Activated CD4-positive, CD25-positive, alpha-beta regulatory T cell treated with anti-CD3 and anti-CD28 coated beads, Interleukin-2, amount 50 U/mL, for 16 hours (primary cell): ENCODE measurements around the gene ZNF777.

Source experiments
- DNase-seq: peaks from one replicate; pipeline ENCODE4 v3.0.0-alpha.2; 2020; ENCODE audit warnings: low read depth, low spot score

Gene ZNF777

DNA sequence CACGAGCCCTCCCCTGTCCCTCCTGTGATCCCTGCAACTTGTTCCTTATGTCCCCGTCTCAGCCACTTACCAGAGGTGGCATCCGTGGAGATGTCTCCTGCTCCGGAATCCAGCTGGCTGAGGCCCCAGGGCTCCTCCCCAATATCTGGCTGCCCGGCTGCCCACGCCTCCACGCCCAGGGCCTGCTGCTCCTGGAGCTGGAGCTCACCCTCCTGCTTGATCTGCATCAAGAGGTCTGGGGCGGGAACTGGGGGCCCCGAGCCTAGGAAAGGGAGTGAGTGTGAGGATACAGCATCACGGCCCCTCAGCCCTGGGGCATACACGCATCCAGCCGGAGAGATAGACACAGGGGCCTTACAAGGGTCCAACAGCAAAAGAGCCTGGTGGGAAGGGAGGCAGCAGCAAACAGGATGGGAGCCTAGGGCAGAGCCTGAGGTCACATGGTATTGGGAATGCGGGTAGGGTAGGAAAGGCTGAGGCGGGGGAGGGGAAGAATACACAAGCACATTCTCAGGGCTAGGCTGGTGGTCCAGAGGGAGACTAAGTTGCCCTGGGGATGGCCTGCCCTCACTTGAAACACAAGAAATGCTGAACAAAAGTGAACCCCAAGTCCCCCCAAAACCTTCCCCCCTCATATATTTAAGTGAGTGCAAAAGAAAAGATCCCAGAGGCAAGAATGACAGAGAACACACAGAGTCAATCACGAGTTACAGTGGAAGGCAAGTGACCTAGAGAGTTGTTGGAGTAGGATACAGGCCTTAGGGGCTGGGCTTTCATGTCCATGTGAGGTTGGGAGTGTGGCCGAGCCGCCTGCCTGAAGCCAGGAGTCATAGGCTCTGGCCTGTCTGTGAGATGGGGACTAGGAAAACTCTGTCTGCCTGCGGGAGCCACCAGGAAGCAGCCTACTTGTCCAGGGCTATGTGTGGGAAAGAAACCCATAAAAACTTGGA lies 16.9 kb upstream of the ZNF777 start:
- no peak for DNase-seq

DNA sequence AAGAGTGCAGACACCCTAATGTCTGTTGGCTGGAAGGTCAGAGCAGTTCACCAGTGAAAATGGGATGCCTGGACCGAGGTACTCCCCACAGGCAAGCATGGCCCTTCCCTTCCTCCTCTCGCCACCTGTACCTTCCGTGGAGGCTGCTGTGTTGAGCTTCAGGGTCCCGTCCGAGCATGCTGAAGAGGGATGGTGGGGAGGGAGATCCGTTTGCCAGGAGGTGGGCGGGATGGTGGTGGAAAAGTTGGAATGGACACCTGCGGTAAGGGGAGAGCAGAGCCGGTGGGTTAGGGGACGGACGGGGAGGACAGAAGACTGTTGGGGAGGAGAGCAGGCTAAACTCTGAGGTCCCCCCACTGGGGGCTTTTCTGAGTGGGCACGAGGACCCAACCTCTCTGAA lies 15.9 kb upstream of the ZNF777 start:
- no peak for DNase-seq

- no peak for DNase-seq
Measured at GRCh38 chr7:149475121-149476045, 14.5 kb upstream of the ZNF777 start.

GRCh38 chr7:149474309-149475120 lies 13.7 kb upstream of the ZNF777 start:
- DNase-seq = no peak

GRCh38 chr7:149473251-149473650 lies 12.4 kb upstream of the ZNF777 start:
- no peak for DNase-seq

- DNase-seq = no peak
Measured at GRCh38 chr7:149471289-149471953, 10.6 kb upstream of the ZNF777 start.

- no peak for DNase-seq
Measured at GRCh38 chr7:149469806-149470205, 8.9 kb upstream of the ZNF777 start.

DNA sequence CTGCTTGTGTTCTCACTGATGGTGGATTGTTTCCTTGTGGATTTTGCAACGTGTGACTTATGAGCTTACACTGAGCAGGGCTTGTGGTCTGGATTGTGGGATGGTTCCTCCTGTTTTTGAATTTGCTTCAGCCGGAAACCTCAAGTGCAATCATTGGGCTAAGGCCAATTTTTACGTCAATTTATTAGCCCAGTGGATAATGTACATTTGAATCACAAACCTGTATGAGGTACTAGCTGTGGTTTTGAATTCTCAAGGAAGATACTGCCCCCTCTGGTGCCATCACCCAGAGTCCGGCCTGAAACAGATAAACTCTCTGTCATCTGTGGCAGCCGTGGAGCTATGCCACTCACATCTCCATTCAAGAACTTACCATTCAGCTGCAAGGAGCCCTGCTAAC lies 7.3 kb upstream of the ZNF777 start:
- no peak for DNase-seq

DNA sequence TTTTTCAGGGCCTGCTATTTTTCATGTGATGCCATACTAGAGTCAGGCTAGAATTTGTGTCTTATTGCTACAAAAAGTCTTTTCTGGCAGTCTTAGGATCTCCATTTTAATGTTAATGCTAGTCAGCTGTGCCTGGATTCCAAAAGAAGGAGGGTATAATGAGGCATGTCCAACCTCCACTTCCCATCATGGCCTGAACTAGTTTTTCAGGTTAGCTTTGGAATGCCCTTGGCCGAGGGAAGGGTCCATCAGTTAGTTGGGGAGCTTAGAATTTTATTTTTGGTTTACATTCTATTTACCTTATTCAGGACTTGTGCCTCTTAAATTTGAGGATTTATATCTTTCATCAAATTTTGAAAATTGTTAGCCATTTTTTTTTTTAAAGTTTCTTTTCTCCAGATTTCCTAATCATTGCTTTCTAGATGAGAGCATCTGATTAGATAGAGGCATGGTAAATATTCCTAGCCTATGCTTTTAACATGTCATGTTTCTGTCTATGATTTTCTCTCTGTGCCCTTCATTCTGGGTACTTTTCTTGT lies 6.5 kb upstream of the ZNF777 start:
- no peak for DNase-seq

GRCh38 chr7:149466364-149466763 lies 5.5 kb upstream of the ZNF777 start:
- DNase-seq = no peak

DNA sequence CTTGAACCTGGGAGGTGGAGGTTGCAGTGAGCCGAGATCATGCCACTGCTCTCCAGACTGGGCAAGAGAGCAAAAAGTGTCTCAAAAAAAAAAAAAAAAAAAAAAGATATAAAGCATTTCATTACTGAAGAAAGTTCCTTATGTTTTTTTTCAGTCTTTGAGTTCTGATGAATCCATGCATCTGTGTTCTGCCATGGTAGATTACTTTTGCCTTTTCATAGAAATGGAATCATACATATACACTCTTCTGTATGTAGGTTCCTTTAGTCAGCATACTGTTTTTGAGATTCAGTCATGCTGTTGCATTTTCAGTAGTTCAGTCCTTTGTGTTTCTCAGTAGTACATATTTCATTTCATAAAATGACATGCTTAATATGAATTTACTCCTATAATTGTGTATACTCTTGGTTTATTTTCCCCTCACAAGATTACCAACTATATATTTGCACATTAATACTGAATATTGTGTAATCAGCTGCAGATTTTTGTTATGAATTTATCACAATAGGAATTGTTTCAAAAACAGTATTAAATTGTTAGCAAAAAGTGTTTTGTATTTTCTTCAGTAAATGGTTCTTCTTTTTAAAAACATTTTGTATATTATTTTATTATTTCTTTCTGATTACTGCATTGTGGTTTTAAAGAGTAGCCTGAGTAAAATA lies 2.8 kb upstream of the ZNF777 start:
- DNase-seq = no peak

DNA sequence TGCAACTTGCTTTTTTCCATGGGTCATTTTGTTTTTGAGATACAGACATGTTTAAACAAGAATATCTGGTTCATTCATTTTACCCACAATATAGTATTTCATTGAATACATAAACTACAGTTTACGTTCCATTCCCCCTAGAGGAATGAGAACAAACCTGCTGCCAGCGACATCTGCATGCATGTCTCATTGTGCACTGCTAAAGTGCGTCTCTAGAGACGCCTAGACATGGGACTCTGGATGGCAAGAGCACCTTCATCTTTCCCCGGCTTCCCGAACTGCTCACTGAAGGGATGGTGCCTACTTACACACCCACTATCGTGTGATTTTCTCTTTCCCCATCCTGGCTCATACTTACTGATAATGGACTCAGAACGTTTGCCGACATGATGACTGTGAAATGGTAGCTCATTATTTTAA lies 1.2 kb upstream of the ZNF777 start:
- DNase-seq = no peak

DNA sequence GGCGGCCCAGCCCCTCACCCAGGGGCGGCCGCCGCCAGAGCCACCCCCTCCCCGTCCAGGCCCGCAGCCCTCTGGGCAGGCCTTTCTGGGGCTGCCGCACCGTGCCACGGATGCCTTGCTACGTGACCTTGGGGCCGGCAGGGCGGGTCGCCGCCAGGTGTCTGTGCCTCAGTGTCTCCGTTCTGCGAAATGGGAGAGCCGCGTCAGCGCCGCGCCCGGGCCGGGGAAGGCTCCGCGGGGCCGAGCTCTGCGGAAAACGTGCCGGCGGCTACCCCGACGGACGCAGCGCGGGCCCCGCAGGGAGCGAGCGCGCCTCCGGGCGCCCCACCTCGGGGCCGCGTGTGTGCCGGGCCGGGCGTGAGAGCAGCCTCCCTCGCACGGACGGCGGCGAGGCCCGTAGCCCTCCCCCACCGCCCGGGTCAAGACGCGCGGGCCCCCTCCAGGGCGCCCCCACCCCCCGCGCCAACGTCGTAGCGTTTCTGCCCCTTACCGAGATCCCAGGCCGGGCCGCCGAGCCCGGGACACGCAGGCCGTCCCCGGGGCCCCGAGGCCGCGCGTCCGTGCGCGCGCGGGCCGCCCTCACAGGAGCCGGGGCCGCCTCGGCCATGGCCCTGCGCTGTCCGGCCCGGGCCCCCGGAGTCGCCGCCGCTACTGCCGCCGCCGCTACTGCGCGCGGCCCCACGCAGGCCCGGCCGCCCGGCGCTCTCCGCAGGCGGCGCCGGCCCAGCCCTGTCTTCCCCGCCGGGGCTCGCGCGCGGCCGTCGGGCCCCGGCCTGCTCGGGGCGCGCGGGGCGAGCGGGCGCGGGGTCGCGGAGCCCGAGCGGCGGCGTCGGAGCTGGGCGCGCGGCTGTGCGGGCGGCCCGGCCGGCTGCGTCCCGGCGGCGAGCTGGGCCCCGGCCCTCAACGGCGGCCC lies 1.1 kb downstream of the ZNF777 start:
- no peak for DNase-seq

GRCh38 chr7:149459201-149459539 lies 1.7 kb downstream of the ZNF777 start:
- DNase-seq = no peak

GRCh38 chr7:149458235-149458634 lies 2.6 kb downstream of the ZNF777 start:
- no peak for DNase-seq

GRCh38 chr7:149457766-149458165 lies 3.1 kb downstream of the ZNF777 start:
- DNase-seq = no peak

- no peak for DNase-seq
Measured at GRCh38 chr7:149456506-149457421, 4.1 kb downstream of the ZNF777 start.
